ENCODE measurements around the gene NAP1L1.

The NAP1L1 gene

DNA sequence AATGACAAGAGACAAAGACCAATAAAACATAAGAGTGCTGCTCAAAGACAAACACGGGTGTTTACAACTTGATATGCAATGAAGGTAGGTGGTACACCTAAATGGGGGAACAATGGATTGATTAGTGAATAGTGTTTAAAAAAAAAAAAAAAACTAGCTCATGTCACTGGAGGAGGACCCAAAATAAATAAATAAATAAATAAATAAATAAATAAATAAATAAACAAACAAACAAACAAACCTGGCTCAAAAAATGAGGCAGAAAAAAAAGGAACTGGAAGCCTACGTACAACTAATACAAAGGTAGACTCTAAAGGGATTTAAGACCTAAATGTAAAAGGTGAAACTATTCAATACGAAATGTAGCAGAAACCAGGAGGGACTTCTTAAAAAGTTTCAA lies 18.6 kb downstream of the NAP1L1 start:
- no peaks in the 10 kb centered on the region for H3K27me3 ChIP-seq (replicated peaks; ENCODE audit: insufficient read depth, low read length)
- peaks cover 51% of the 10 kb centered on the region for H3K36me3 ChIP-seq (replicated peaks; ENCODE audit: insufficient read depth, low read length)
- H2AFZ ChIP-seq (ENCODE audit: low read length): no peak overlapping the region
- H3K79me2 ChIP-seq (ENCODE audit: low read length): peaks cover 98% of the 10 kb centered on the region
- DNase-seq: no peak
- H3K4me3 ChIP-seq (ENCODE audit: low read length): no peak overlapping the region
- H3K9me3 ChIP-seq (replicated peaks; ENCODE audit: insufficient read depth, low read length): no peaks in the 10 kb centered on the region
- no peak overlapping the region for H3K9ac ChIP-seq (ENCODE audit: low read length)
- H3K4me2 ChIP-seq (ENCODE audit: low read depth, low read length): no peak overlapping the region
- H3F3A ChIP-seq (ENCODE audit: insufficient read depth, low read length): no peaks in the 10 kb centered on the region; the same call in 1 of the 2 replicates
- H3K27ac ChIP-seq (ENCODE audit: low read length): no peak overlapping the region
- H3K9me2 ChIP-seq (replicated peaks; ENCODE audit: insufficient read depth, low read length): no peaks in the 10 kb centered on the region
- peaks cover 11% of the 10 kb centered on the region for H4K20me1 ChIP-seq (ENCODE audit: insufficient read depth, low read length)
- H3K4me1 ChIP-seq (ENCODE audit: low read length): no peaks in the 10 kb centered on the region
- TF ChIP-seq EZH2 (optimal IDR thresholded peaks at IDR 0.05; ENCODE audit: low read depth, low read length) (no peak), CTCF (IDR thresholded peaks at IDR 0.05; ENCODE audit: low read length) (no peak), EZH2phosphoT487 (IDR thresholded peaks at IDR 0.05; ENCODE audit: low read length) (no peak)

DNA sequence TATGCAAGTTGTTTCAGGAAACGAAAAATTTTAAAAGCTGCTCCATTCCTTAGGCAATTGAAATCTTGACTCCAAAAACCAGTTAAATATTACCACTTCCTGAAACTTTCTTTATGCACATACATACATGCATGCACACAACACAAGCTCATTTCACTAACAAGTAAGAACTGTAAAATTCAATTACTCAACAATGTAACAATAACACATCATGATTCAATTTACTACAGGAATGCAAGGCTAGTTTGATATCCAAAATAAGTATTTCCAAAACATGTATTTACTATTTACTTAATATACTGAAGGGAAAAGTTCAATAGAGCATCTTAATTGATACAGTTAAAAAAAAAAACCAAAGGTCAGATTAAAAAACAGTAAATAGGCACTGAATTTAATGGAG lies 19.6 kb downstream of the NAP1L1 start:
- Histone ChIP-seq H3F3A (ENCODE audit: insufficient read depth, low read length) (no peaks in the 10 kb centered on the region; the same call in 1 of the 2 replicates), H3K79me2 (ENCODE audit: low read length) (peaks cover 96% of the 10 kb centered on the region), H3K9me2 (replicated peaks; ENCODE audit: insufficient read depth, low read length) (no peaks in the 10 kb centered on the region), H4K20me1 (ENCODE audit: insufficient read depth, low read length) (peaks cover 13% of the 10 kb centered on the region), H3K9ac (ENCODE audit: low read length) (no peak overlapping the region), H3K27me3 (replicated peaks; ENCODE audit: insufficient read depth, low read length) (no peaks in the 10 kb centered on the region), H2AFZ (ENCODE audit: low read length) (no peak overlapping the region), H3K4me1 (ENCODE audit: low read length) (no peaks in the 10 kb centered on the region), H3K4me2 (ENCODE audit: low read depth, low read length) (no peak overlapping the region), H3K36me3 (replicated peaks; ENCODE audit: insufficient read depth, low read length) (peaks cover 54% of the 10 kb centered on the region), H3K27ac (ENCODE audit: low read length) (no peak overlapping the region), H3K4me3 (ENCODE audit: low read length) (no peak overlapping the region), H3K9me3 (replicated peaks; ENCODE audit: insufficient read depth, low read length) (no peaks in the 10 kb centered on the region)
- DNase-seq: no peak
- TF ChIP-seq EZH2phosphoT487 (IDR thresholded peaks at IDR 0.05; ENCODE audit: low read length) (no peak), EZH2 (optimal IDR thresholded peaks at IDR 0.05; ENCODE audit: low read depth, low read length) (no peak), CTCF (IDR thresholded peaks at IDR 0.05; ENCODE audit: low read length) (no peak)

DNA sequence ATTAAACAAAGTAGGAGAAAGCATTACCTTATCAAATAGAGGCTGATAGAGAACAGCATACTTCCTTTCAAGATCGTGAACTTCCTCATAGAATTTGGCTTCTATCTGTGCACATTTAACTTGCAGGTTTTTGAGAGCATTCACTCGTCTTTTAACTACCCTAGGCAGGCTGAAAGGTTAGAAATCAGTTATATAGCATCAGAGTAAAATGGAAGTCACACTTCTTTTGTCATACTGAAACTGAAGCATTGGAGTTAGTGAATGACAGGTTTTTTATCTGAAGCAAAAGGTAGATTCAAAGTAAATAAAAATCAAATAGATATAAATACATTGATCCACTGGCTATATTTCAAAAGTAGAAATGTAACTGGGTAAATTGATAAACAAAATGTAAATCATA lies 24.4 kb downstream of the NAP1L1 start:
- H3K9ac ChIP-seq (ENCODE audit: low read length): no peak overlapping the region
- H3K4me3 ChIP-seq (ENCODE audit: low read length): no peak overlapping the region
- no peaks in the 10 kb centered on the region for H3F3A ChIP-seq (ENCODE audit: insufficient read depth, low read length)
- H2AFZ ChIP-seq (ENCODE audit: low read length): no peak overlapping the region
- no peak overlapping the region for H3K4me2 ChIP-seq (ENCODE audit: low read depth, low read length)
- peaks cover 63% of the 10 kb centered on the region for H3K79me2 ChIP-seq (ENCODE audit: low read length)
- DNase-seq: no peak
- peaks cover 34% of the 10 kb centered on the region for H3K36me3 ChIP-seq (replicated peaks; ENCODE audit: insufficient read depth, low read length)
- no peaks in the 10 kb centered on the region for H3K4me1 ChIP-seq (ENCODE audit: low read length)
- H3K9me3 ChIP-seq (replicated peaks; ENCODE audit: insufficient read depth, low read length): no peaks in the 10 kb centered on the region
- no peaks in the 10 kb centered on the region for H3K27me3 ChIP-seq (replicated peaks; ENCODE audit: insufficient read depth, low read length)
- peaks cover 17% of the 10 kb centered on the region for H4K20me1 ChIP-seq (ENCODE audit: insufficient read depth, low read length)
- TF ChIP-seq CTCF (IDR thresholded peaks at IDR 0.05; ENCODE audit: low read length) (no peak), EZH2 (optimal IDR thresholded peaks at IDR 0.05; ENCODE audit: low read depth, low read length) (no peak), EZH2phosphoT487 (IDR thresholded peaks at IDR 0.05; ENCODE audit: low read length) (no peak)
- H3K27ac ChIP-seq (ENCODE audit: low read length): no peak overlapping the region
- H3K9me2 ChIP-seq (replicated peaks; ENCODE audit: insufficient read depth, low read length): no peaks in the 10 kb centered on the region
